ENCODE measurements around the gene AFF3.

- TF ChIP-seq ATF3 (IDR thresholded peaks at IDR 0.05) (no peak), CTCF (IDR thresholded peaks at IDR 0.05; ENCODE audit: low read depth, low read length, missing input control) (no peak), JUND (IDR thresholded peaks at IDR 0.05) (no peak), GABPA (IDR thresholded peaks at IDR 0.05 in 1 of 2, conservative IDR thresholded peaks at IDR 0.05 in 1 of 2) (no peak), TAF1 (conservative IDR thresholded peaks at IDR 0.05) (no peak), SP1 (IDR thresholded peaks at IDR 0.05) (no peak), MAX (IDR thresholded peaks at IDR 0.05) (no peak), RXRA (IDR thresholded peaks at IDR 0.05) (no peak), FOXA1 (IDR thresholded peaks at IDR 0.05) (no peak), ZBTB33 (IDR thresholded peaks at IDR 0.05) (no peak), RAD21 (IDR thresholded peaks at IDR 0.05) (no peak), HNF4G (IDR thresholded peaks at IDR 0.05) (no peak)
These were observed 520.6 kb downstream of the AFF3 start for GRCh38 chr2:99621774-99622173.

Measured in liver (tissue), 3 donors.